HEK293 (cell line): ENCODE measurements around the gene CFAP107.

Experiments
- CTCF ChIA-PET: fragments of 350-600 bp; formaldehyde crosslinking; extraction: SDS; loops from one replicate; lab custom pipeline; 2021; ENCODE audit warnings: antibody characterized with exemption; lab: Yijun Ruan, JAX
- POLR2A ChIA-PET: fragments of 300-600 bp; formaldehyde crosslinking; extraction: SDS; loops from one replicate; lab custom pipeline; 2020; ENCODE audit warnings: antibody characterized with exemption, inconsistent platforms; lab: Yijun Ruan, JAX
- H3K27ac ChIP-seq: fragments of 200-500 bp; sonication (Bioruptor generic); 2 replicates; pipeline ENCODE4 v1.5.1; 2014; ENCODE audit warnings: low read depth, low read length, control low read depth, inconsistent platforms; ENCODE audit errors: extremely low read depth
- H3K36me3 ChIP-seq, 2 experiments: fragments of 200-500 bp in 1 of 2; sonication (Bioruptor generic) in 1 of 2; 1 replicate in 1 of 2; 2 replicates in 1 of 2; pipeline ENCODE4 v1.5.1; 2014 to 2017; ENCODE audit warnings: inconsistent platforms in 2 of 2, low read length in 2 of 2; ENCODE audit not compliant: control insufficient read depth in 2 of 2, insufficient read depth in 1 of 2
- H3K4me1 ChIP-seq: fragments of 200-500 bp; sonication (Bioruptor generic); 2 replicates; pipeline ENCODE4 v1.5.1; 2014; ENCODE audit warnings: mild to moderate bottlenecking, low read length, inconsistent platforms; ENCODE audit not compliant: control insufficient read depth, insufficient read depth
- H3K4me3 ChIP-seq: 2 replicates; pipeline ENCODE4 v1.5.1; 2011; ENCODE audit warnings: low read depth, mild to moderate bottlenecking, control low read depth, low read length, moderate library complexity
- H3K9me3 ChIP-seq: fragments of 200-500 bp; sonication (Bioruptor generic); 2 replicates; pipeline ENCODE4 v1.5.1; 2014; ENCODE audit warnings: low read depth, low read length, inconsistent platforms; ENCODE audit not compliant: control insufficient read depth, insufficient read depth
- FEZF1 ChIP-seq: fragments of 450-650 bp; formaldehyde crosslinking; IDR thresholded peaks from 2 replicates; pipeline ENCODE4 v1.5.1; 2016; ENCODE audit warnings: missing biosample characterization, missing genetic modification characterization
- GLIS1 ChIP-seq: fragments of 450-650 bp; formaldehyde crosslinking; IDR thresholded peaks from 2 replicates; pipeline ENCODE4 v1.5.1; 2016; ENCODE audit warnings: missing biosample characterization, missing genetic modification characterization
- IKZF3 ChIP-seq: fragments of 450-650 bp; IDR thresholded peaks from 2 replicates; pipeline ENCODE4 v1.5.0; 2018; ENCODE audit warnings: missing biosample characterization, mild to moderate bottlenecking, missing genetic modification characterization, moderate library complexity
- SETDB1 ChIP-seq: IDR thresholded peaks from one replicate; pipeline ENCODE4 v1.6.1; 2017; ENCODE audit warnings: mild to moderate bottlenecking, low read length, moderate library complexity, mixed read lengths; ENCODE audit not compliant: insufficient read length
- ZFP3 ChIP-seq: fragments of 450-650 bp; formaldehyde crosslinking; IDR thresholded peaks from 2 replicates; pipeline ENCODE4 v1.5.1; 2016; ENCODE audit warnings: low read depth, missing biosample characterization, missing genetic modification characterization
- ZNF146 ChIP-seq: fragments of 450-650 bp; formaldehyde crosslinking; IDR thresholded peaks from 2 replicates; pipeline ENCODE4 v1.5.1; 2016; ENCODE audit warnings: missing biosample characterization, missing genetic modification characterization
- ZNF2 ChIP-seq: fragments of 450-650 bp; formaldehyde crosslinking; IDR thresholded peaks from 2 replicates; pipeline ENCODE4 v1.5.1; 2016; ENCODE audit warnings: missing biosample characterization, missing genetic modification characterization
- ZNF223 ChIP-seq: fragments of 450-650 bp; formaldehyde crosslinking; IDR thresholded peaks from 2 replicates; pipeline ENCODE4 v1.5.1; 2016; ENCODE audit warnings: missing biosample characterization, missing genetic modification characterization
- ZNF266 ChIP-seq: fragments of 450-650 bp; formaldehyde crosslinking; IDR thresholded peaks from 2 replicates; pipeline ENCODE4 v1.5.1; 2016; ENCODE audit warnings: missing biosample characterization, missing genetic modification characterization, low read depth
- ZNF366 ChIP-seq: fragments of 450-650 bp; formaldehyde crosslinking; conservative IDR thresholded peaks from 2 replicates; pipeline ENCODE4 v1.5.1; 2016; ENCODE audit warnings: missing biosample characterization, missing genetic modification characterization
- ZNF423 ChIP-seq: fragments of 450-650 bp; formaldehyde crosslinking; IDR thresholded peaks from 2 replicates; pipeline ENCODE4 v1.5.1; 2016; ENCODE audit warnings: missing biosample characterization, missing genetic modification characterization
- ZNF776 ChIP-seq: fragments of 450-650 bp; formaldehyde crosslinking; IDR thresholded peaks from 2 replicates; pipeline ENCODE4 v1.5.0; 2017; ENCODE audit warnings: missing biosample characterization, missing genetic modification characterization, borderline replicate concordance
- TF ChIP-seq, protein P1 (sequence below): fragments of 450-650 bp; formaldehyde crosslinking; IDR thresholded peaks from 2 replicates; pipeline ENCODE4 v1.5.1; 2016; ENCODE audit warnings: missing biosample characterization, missing genetic modification characterization
- TF ChIP-seq, protein P2 (sequence below): fragments of 450-650 bp; formaldehyde crosslinking; IDR thresholded peaks from 2 replicates; pipeline ENCODE4 v1.5.1; 2016; ENCODE audit warnings: missing biosample characterization, missing genetic modification characterization
- TF ChIP-seq, protein P3 (sequence below): fragments of 450-650 bp; formaldehyde crosslinking; IDR thresholded peaks from 2 replicates; pipeline ENCODE4 v1.5.0; 2017; ENCODE audit warnings: missing biosample characterization, missing genetic modification characterization, borderline replicate concordance

CFAP107 gene

DNA sequence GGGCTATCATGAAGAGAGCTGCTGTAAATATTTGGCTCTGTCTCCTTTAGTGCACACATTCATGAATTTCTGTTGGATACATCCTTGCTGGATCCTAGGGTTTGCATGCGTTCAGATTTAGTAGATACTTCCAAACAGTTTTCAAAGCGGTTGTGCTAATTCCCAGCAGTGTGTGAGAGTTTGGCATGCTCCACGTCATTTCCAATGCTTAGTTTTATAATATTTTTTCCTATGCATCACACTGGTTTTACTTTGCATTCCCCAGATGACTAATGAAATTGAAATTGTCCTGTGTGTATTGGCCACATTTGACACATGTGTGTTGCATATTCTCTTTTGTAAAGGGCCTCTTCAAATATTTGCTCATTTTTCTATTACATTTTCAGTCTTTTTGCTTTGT lies 48.6 kb upstream of the CFAP107 start (continued):
- TF ChIP-seq ZNF776 (tag by site-specific recombination) (no peak), IKZF3 (tag by site-specific recombination) (no peak), ZNF266 (no peak), SETDB1 (no peak)

DNA sequence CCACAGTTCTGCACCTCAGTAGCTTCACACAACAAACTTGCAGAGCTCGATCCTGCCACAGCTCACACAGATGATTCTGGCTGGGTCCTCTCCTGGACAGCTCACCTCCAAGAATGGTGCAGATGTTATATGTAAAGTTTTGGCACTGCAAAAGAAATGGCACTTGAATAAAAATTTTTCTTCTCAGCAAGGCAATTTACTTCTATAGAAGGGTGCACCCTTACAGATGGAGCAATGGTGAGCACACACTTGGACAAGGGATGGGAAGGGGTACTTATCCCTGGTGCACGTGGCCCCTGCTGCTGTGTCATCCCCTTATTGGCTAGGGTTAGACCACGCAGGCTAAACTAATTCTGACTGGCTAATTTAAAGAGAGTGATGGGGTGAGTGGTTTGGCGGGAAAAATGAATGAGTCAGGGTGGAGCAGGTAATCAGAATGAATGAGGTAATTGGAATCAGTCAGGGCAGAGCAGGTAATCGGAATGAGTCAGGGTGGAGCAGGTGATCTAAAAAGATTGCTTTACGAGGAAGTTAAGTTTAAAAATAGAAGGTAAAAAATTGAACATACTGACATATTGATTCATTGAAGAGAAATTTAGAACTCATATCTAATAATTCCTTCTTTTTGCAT lies 42.1 kb upstream of the CFAP107 start:
- H3K4me3 ChIP-seq: no peak overlapping the region
- CTCF ChIA-PET: no interaction called here
- TF ChIP-seq ZFP3 (tag by site-specific recombination): no peak
- peak; percentile 91 for TF ChIP-seq SETDB1
- no peak for TF ChIP-seq ZNF2 (tag by site-specific recombination)
- TF ChIP-seq, all 188 proteins: peak for 1
- POLR2A ChIA-PET: no interaction called here
- Histone ChIP-seq H3K36me3 (no peaks in the 10 kb centered on the region), H3K4me1 (no peaks in the 10 kb centered on the region), H3K27ac (no peak overlapping the region), H3K9me3 (no peaks in the 10 kb centered on the region)

DNA sequence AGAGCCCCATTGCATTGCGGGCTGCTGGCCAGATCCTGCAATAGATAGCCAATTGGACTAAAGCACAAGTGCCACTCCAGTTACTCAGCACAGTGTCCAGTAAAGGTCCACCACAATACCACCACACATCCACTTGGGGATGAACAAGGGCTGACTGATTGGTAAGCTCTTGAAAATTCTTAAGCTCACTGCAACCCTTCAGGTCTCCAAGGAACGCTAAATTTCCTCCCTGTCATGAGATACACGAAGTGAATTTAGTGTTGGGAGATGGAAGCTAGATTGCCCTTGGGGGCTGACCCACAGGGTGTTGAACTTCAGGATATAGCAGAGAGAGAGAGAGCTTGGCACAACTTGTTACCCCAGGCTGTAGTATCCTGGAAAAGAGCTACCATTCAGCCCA lies 39.9 kb upstream of the CFAP107 start:
- TF ChIP-seq, protein P1, sequence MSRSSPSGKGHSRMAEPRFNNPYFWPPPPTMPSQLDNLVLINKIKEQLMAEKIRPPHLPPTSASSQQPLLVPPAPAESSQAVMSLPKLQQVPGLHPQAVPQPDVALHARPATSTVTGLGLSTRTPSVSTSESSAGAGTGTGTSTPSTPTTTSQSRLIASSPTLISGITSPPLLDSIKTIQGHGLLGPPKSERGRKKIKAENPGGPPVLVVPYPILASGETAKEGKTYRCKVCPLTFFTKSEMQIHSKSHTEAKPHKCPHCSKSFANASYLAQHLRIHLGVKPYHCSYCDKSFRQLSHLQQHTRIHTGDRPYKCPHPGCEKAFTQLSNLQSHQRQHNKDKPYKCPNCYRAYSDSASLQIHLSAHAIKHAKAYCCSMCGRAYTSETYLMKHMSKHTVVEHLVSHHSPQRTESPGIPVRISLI (tag by site-specific recombination): no peak
- TF ChIP-seq ZNF146 (tag by site-specific recombination) (no peak), ZNF366 (tag by site-specific recombination) (no peak), ZNF223 (tag by site-specific recombination) (no peak), ZNF423 (no peak), FEZF1 (no peak), GLIS1 (tag by site-specific recombination) (no peak)
- TF ChIP-seq, protein P2, sequence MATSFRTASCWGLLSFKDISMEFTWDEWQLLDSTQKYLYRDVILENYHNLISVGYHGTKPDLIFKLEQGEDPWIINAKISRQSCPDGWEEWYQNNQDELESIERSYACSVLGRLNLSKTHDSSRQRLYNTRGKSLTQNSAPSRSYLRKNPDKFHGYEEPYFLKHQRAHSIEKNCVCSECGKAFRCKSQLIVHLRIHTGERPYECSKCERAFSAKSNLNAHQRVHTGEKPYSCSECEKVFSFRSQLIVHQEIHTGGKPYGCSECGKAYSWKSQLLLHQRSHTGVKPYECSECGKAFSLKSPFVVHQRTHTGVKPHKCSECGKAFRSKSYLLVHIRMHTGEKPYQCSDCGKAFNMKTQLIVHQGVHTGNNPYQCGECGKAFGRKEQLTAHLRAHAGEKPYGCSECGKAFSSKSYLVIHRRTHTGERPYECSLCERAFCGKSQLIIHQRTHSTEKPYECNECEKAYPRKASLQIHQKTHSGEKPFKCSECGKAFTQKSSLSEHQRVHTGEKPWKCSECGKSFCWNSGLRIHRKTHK (tag by site-specific recombination): no peak
- TF ChIP-seq, protein P3, sequence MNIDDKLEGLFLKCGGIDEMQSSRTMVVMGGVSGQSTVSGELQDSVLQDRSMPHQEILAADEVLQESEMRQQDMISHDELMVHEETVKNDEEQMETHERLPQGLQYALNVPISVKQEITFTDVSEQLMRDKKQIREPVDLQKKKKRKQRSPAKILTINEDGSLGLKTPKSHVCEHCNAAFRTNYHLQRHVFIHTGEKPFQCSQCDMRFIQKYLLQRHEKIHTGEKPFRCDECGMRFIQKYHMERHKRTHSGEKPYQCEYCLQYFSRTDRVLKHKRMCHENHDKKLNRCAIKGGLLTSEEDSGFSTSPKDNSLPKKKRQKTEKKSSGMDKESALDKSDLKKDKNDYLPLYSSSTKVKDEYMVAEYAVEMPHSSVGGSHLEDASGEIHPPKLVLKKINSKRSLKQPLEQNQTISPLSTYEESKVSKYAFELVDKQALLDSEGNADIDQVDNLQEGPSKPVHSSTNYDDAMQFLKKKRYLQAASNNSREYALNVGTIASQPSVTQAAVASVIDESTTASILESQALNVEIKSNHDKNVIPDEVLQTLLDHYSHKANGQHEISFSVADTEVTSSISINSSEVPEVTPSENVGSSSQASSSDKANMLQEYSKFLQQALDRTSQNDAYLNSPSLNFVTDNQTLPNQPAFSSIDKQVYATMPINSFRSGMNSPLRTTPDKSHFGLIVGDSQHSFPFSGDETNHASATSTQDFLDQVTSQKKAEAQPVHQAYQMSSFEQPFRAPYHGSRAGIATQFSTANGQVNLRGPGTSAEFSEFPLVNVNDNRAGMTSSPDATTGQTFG (tag by site-specific recombination): no peak
- POLR2A ChIA-PET: no interaction called here
- H3K27ac ChIP-seq: no peak overlapping the region
- H3K4me1 ChIP-seq: no peaks in the 10 kb centered on the region
- CTCF ChIA-PET: no interaction called here
- H3K36me3 ChIP-seq: no peaks in the 10 kb centered on the region
- no peak overlapping the region for H3K4me3 ChIP-seq
- H3K9me3 ChIP-seq: no peaks in the 10 kb centered on the region
